ENCODE measurements around the gene ARHGEF17.
A peak's percentile ranks its signal among the peaks of the same experiment; 100 is the strongest.

- peak; percentile 87 to 99 (median 99) for TF ChIP-seq CTCF (IDR thresholded peaks at IDR 0.05 in 8 of 11, conservative IDR thresholded peaks at IDR 0.05 in 3 of 11)
- peak in 2 of 3 donors; percentile 40 to 83 for TF ChIP-seq POLR2A (IDR thresholded peaks at IDR 0.05)
- TF ChIP-seq POLR2AphosphoS5 (IDR thresholded peaks at IDR 0.05) = peak; percentile 86 to 93 (median 89)
Measured at GRCh38 chr11:73376160-73376802, 68.2 kb downstream of the ARHGEF17 start, which contains the start of gene RELT.

Data from spleen (tissue), 7 donors.